Activated CD8-positive, alpha-beta memory T cell treated with anti-CD3 and anti-CD28 coated beads for 1 hour (primary cell): ENCODE measurements around the gene LY86.

Experiments
- DNase-seq, 2 donors: peaks; one replicate each; pipeline ENCODE4 v3.0.0-alpha.2; 2020; ENCODE audit warnings: low read depth in 1 of 2; ENCODE audit errors: extremely low read depth in 1 of 2

LY86 gene

GRCh38 chr6:6620766-6621425 lies 32.4 kb downstream of the LY86 start:
- no peak for DNase-seq

- DNase-seq, result no peak
Observed at GRCh38 chr6:6622501-6622900, 34.0 kb downstream of the LY86 start.

GRCh38 chr6:6623553-6623952 lies 35.0 kb downstream of the LY86 start:
- DNase-seq, result no peak

GRCh38 chr6:6624269-6624990 lies 35.9 kb downstream of the LY86 start:
- DNase-seq, result no peak

GRCh38 chr6:6626187-6626586 lies 37.7 kb downstream of the LY86 start:
- no peak for DNase-seq

GRCh38 chr6:6629402-6629801 lies 40.9 kb downstream of the LY86 start:
- no peak for DNase-seq

GRCh38 chr6:6631053-6631452 lies 42.5 kb downstream of the LY86 start:
- no peak for DNase-seq

GRCh38 chr6:6631534-6632276 lies 43.2 kb downstream of the LY86 start:
- no peak for DNase-seq

- DNase-seq, result no peak
Observed at GRCh38 chr6:6633898-6634734, 45.6 kb downstream of the LY86 start.

GRCh38 chr6:6634735-6635075 lies 46.2 kb downstream of the LY86 start:
- DNase-seq, result no peak

- DNase-seq, result no peak
Observed at GRCh38 chr6:6635291-6635690, 46.8 kb downstream of the LY86 start.

- no peak for DNase-seq
Observed at GRCh38 chr6:6635869-6636268, 47.3 kb downstream of the LY86 start.

- no peak for DNase-seq
Observed at GRCh38 chr6:6639572-6639971, 51.1 kb downstream of the LY86 start.

- DNase-seq, result no peak
Observed at GRCh38 chr6:6640926-6641325, 52.4 kb downstream of the LY86 start.

- no peak for DNase-seq
Observed at GRCh38 chr6:6643398-6643797, 54.9 kb downstream of the LY86 start.

- DNase-seq, result no peak
Observed at GRCh38 chr6:6645261-6645917, 56.9 kb downstream of the LY86 start.

- no peak for DNase-seq
Observed at GRCh38 chr6:6646384-6646783, 57.9 kb downstream of the LY86 start.

- DNase-seq, result no peak
Observed at GRCh38 chr6:6646859-6647258, 58.3 kb downstream of the LY86 start.

- DNase-seq, result no peak
Observed at GRCh38 chr6:6648692-6649343, 60.3 kb downstream of the LY86 start.

GRCh38 chr6:6649824-6650349 lies 61.4 kb downstream of the LY86 start:
- no peak for DNase-seq
